ENCODE data around the gene TXNRD3.
"Not testable (repeated sequence)": the region's sequence is repeated elsewhere in the genome, so short reads cannot be mapped to it uniquely, and the experiment has no call there.

TXNRD3 gene

DNA sequence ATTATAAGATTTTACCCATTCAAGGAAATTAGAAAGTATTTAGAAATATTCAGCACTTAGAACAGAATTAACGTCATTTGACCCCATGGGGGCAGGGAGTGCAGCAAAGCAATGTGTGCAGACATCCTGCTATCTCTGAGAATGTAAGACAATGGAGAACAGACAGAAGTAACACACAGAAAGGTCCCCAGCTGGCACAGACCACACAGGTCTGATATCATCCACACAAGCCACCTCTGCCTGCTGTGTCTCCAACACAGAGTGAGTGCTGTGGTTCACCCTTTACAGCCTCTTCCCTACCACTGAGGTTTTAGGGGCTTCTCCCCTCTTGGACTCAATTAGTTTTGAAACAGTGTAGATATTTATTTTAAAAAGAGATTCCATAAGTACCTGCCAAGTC lies 16.1 kb downstream of the TXNRD3 start:
- no peak for DNase-seq

DNA sequence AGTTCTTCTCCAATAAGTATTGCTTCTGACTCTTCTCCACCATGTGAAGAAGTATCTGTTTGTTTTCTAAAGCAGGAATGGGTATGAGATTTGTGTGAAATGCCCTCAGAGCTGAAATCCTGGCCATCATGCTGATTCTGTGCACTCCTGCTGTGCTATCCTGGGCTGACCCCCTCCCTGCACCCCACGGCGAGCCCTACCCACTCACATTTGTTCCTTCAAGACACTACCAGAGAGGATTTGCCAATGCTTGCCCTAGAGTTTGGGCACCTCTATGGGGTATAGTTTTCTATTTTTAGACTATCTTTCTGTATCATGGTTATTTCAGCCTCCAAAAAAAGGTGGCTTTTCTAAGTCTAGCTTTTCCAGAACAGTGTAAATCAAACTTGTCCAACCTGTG lies 18.5 kb downstream of the TXNRD3 start:
- no peak for DNase-seq

DNA sequence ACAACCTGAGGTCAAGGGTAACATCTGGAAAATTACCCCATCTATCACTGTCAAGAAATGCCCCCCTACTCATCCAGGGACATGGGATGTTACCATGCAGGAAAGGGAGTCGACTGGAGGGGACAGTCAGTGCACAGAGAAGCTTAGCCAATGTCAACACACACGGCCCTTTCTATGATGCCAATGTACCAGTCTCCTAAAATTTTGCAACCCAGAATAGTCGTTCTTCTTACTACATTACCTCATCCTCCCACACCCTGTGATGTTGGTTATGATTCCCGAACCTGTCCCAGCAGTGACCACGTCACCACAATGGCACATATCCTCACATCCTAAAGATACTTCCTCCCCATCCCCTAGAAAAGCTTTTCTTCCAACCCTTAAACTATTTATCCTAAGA lies 20.1 kb downstream of the TXNRD3 start:
- no peak for DNase-seq

DNA sequence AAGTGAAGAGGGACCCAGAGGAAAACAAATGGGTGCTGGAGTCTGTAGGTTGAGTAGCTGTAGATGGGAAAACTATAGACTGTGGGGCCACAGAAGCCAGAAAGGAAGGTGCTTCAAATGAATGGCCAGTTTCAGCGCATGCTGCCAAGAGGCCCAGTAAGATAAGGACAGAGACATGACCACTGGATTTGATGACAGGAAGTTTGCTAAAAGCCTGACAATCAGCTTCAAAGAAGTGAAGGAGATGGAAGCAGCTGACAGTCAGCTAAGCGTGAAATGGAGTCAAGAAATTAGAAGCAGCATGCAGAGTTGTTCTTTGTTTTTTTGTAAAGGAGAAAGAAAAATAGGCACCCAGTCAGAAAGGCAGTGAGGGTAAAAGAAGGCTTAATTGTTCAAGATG lies 24.9 kb downstream of the TXNRD3 start:
- DNase-seq: no peak

DNA sequence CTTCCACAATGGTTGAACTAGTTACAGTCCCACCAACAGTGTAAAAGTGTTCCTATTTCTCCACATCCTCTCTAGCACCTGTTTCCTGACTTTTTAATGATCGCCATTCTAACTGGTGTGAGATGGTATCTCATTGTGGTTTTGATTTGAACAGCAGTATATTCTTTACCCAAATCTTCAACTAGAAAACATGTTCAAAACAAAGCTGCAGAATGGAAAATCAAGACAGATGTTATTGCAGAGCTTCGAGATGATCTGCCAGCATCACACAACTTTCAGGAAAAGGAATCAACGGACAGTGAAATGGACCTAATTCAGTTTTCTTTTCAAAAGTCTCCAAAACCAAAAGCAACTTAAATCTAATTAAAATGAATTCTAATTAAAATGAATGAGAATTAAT lies 29.2 kb downstream of the TXNRD3 start:
- not testable (repeated sequence) for DNase-seq

DNA sequence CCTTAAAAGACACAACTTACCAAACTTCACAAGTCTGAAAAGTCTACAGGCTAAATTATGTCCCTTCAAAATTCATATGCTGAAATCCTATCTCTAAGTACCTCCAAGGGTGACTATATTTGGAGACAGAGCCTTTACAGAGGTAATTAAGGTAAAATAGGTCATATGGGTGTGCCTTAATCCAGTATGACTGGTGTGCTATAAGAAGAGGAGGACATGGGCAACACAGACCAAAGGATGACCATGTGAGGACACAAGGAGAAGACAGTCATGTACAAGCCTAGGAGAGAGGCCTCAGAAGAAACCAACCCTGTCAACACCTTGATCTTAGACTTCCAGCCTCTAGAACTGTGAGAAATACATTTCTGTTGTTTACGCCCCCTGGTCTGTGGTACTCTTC lies 32.2 kb downstream of the TXNRD3 start:
- DNase-seq: no peak

DNA sequence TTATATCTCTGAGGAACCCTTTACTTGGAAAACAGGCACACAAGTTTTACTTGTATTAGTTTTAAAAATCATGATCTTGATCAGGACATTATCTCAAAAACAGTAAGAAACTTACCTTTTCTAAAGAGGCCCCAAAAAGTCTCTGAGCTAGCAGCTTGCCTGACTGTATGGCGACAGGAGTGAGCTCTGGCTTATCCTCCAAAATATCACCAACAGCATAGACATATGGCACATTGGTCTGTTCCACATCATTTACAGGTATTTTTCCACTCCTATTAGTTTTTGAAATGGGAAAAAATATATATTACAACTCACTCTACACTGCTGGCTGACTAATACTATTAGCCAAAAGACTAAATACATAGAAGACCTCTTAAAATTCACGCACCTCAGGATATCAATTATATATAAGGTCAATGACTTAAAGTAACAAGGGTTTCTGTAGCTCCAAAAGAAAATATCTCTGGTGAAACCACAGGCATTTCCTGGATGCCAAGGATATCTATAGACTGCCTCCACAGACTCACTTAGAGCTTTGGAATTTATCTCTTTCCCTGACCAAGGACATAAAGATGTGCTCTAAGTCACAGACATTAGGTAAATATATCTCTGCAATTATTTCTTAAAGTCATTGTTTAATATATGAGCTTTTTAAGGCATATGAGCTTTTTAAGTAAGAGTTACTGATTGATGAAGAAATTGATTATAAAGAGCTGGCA lies 33.1 kb downstream of the TXNRD3 start:
- no peak for DNase-seq

DNA sequence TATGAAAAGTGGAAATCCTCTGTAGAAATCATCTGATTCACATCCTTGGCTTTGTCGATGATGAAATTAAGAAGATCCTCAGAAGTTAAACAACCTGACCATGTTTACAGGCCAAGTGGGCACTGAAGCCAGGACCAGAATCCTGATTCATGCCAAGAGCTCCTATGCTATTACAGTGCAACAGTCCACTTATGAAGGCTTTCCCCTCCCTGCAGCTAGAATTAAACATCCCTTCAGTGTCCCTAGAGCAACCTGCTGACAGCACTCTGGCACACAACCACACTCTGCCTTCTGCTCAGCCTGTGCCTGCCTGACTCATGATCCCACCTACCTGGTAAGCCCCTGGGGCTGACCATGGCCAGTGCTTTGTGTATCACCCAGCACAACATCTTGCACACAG lies 33.8 kb downstream of the TXNRD3 start:
- DNase-seq: no peak

DNA sequence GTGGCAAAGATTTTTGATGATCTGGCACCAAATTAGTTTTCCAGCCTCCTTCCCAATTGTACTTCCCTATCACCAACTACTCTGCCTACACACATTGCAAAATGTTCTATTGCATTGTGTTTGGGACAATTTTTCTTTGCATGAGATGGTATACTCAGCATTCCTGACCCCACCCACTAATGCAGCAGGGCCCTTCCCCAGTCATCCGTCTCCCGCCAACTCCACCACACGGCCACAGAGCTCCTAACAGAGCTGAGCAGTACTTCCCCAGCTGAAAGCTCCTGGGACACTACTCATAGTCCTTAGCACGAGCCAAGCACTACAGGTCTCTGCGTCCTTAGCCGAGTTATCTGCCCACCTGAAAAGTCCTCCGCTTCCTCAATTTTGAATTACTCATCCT lies 34.2 kb downstream of the TXNRD3 start:
- no peak for DNase-seq

DNA sequence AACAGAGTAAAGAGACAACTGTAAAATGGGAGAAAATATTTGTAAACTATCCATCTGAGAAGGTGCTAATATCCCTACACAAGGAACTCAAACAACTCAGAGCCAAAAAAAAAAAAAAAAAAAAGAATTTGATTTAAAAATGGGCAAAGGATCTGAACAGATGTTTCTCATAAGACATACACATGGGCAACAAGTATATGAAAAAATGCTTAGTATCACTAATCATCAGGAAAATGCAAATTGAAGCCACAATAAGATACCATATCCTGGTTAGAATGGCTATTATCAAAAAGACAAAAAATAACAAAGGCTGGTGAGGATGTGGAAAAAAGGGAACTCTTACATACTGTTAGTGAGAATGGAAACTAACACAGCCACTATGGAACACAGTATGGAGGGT lies 36.2 kb downstream of the TXNRD3 start:
- DNase-seq: no peak

DNA sequence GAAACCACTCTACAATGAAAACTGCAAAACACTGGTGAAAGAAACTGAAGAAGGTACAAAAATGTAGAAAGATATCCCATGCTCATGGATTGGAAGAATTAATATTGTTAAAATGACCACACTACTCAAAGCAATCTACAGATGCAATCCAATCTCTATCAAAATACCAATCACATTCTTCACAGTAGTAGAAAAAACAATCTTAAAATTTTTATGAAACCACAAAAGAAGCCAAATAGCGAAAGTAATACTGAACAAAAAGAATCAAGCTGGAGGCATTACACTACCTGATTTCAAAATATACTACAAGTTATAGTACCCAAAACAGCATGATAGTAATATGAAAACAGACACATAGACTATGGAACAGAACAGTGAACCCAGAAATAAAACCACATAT lies 36.9 kb downstream of the TXNRD3 start:
- DNase-seq: no peak

DNA sequence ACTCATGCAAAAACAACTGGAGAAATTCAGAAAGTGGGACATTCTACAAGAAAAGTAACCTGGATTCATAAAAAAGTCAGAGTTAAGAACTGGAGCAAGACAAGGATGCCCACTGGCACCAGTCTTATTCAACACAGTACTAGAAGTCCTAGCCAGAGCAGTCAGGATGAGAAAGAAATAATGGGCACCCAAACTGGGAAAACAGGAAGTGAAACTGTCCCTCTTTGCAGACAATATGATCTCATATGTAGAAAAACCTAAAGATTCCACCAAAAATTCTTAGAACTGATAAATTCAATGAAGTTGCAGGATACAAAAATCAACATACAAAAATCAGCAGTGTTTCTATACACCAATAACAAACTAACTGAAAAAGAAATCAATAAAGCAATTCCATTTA lies 37.4 kb downstream of the TXNRD3 start:
- no peak for DNase-seq

DNA sequence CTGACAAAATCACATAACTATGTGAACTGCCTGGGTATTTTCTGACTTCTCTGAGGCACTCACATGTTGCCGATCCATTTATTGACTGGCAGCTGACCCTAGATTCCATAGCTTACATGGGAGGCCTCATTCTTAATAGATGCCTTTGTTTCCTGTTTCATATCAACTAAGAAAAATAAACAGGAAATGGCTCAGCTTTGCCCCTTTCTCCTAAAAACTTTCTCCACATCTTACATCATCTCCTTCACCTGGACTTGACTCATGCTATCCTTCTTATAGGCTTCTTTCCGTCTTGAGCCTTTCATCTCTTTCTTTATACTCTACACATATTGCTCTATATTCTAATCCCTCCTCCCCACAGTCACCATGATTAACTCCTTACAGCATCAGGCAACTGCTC lies 38.0 kb downstream of the TXNRD3 start:
- DNase-seq: no peak

DNA sequence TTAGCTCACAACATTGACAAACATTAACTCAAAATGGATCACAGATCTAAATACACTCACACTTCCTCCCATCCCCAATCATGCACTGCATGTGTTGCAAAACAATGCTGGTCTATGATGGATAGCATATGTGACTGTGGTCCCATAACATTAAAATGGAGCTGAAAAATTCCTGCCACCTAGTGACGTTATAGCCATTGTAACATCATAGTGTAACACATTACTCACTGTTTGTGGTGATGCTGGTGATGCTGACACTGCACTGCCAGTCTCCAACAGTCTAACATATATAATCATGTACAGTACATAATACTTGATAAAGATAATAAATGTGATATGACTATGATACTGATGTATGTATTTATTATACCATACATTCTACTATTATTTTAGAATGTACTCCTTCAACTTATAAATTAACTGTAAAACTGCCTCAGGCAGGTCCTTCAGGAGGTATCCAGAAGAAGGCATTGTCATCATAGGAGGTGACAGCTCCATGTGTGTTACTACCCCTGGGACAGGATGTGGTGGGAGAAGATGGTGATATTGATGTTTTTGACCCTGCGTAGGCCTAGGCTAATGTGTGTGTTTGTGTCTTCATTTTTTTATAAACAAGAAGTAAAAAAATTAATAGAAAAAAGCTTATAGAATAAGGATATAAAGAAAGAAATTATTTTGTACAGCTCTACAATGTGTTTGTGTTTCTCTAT lies 41.3 kb downstream of the TXNRD3 start:
- DNase-seq: no peak

DNA sequence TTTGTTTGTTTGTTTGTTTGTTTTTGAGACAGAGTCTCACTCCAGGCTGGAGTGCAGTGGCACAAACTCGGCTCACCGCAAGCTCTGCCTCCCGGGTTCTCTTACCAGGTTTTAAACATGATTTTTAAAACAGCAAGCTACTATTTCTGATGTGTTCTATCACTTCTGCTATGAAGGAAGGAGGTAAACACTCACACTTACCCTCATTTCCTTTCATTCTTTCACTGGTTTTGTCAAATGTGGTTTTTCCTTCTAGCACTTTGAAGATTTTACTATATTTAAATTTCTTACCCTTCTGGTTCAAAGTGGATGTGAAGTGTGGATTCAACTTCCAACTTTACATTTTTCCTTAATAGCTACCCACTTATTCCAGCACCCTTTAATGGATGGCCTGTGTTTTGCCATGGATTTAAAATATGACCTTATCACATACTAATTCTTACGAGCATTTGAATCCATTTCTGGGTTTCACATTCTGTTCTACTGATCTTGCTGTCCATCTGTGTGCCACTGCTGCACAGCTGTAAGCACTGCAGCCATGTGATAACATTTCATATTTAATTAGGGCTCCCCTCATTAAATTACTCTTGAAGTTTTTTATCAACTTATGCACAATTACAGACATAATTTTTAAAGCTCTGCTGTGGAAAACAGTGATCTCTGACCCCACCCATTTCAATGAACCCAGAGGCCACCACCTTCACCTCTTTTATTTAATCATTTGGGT lies 42.3 kb downstream of the TXNRD3 start:
- no peak for DNase-seq

DNA sequence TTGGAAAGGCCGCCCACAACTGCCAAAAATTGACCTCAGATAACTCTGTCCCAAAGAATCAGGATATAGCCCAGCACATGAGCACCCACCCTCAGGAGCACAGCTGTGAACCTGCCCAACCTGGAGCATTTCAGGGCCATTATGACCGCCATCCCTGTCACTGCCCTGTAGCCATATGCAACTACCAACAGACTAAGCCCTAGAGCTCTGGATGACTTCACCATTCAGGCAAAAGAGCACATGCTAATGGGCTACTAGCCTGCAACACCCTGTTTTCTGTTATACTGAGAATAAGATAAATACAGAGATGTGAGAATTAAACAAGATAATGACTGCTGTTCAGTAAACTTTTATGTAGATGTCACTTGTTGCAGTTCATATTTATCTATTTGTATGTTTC lies 45.0 kb downstream of the TXNRD3 start:
- no peak for DNase-seq

DNA sequence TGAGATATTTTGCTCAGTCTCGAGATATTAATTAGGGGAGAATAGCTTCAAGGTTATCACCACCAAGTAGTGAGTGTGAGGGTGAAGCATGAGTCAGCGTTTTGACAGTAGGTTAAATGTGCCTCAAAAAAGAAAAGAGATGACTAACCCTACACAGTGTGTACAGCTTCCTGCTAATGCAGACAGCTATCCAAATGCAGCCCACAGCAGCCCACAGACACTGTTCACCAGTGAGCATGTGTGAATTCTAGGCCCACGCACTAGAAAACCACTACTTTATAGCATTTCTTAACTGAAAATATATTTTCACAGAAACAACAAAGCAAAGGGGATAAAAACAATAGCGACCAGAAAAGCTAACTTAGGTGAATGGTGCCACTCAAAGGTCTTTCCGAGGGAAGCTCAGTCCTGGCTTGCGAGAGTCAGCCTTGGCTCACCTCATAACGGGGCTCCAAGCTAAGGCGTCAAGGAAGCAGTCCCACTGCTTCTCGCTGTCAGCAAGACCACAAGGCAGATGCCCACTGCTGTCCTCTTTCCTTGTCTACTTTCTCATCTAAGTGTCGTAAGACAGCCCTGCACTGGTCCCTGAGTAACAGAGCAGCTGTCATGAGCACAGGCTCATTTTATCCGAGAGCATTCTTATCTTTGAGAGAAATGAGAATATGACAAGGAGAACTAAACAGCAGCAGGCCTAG lies 47.6 kb downstream of the TXNRD3 start:
- no peak for DNase-seq

DNA sequence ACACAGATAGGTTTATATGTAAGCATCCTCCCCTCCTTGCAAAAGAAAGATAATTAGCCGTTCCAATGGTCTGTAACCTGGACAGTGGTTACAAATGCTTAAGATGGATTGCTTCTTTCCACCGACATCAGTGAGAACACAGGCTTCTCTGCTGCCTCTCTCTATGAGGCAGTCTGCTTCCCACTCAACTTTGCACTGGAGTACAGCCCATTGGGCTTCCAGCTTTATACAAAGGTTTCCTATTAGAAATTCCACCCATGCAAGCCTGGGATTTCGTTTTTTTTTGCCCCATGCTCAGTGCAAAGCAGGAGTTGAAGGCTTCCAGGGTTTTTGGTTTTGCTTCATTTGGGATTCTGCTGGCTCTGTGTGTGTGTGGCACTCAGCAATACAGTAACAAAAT lies 48.9 kb downstream of the TXNRD3 start:
- no peak for DNase-seq

DNA sequence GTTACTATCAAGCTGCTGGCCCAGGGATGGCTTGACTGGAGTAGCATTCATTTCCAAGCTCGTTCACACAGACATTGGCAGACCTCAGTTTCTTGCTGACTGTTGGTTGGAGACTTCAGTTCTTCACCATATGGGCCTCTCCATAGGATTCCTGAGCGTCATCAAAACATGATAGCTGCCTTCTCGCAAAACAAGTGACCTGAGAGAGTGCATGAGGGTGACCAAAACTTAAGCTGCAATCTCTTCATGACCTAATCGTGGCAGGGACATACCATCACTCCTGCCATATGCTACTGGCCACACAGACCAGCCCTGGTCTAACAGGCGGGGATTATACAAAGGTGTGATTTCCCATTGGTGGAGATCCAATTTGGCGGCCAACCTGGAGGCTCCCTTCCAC lies 50.2 kb downstream of the TXNRD3 start:
- DNase-seq: no peak

DNA sequence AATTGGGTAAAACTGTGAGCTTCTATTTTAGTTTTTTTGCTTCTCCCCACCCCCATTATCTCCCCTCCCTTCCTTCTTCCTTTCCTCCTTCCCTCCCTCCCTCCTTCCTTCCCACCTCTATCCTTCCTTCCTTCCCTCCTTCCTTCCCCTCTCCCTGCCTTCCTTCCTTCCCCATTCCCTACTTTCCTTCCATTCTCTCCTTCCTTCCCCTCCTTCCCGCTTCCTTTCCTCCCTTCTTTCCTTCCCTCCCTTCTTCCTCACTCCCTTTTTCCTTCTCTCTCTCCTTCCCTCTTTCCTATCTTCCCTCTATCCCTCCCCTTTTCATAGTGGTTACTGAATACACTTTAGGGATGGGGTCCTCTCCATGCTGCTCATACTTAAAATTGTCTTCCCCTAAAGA lies 55.8 kb downstream of the TXNRD3 start:
- DNase-seq: no peak

DNA sequence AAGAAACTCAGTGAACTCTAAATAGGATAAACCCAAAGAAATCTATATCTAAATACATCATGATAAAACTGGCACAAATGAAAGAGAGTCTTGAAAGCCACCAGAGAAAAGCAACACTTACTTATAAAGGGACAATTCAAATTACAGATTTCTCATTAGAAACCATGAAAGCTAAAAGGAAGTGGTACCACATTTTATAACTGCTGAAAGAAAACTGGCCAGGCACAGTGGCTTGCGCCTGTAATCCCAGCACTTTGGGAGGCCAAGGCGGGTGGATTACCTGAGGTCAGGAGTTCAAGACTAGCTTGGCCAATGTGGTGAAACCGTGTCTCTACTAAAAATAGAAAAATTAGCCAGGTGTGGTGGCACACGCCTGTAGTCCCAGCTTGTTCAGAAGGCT lies 59.4 kb downstream of the TXNRD3 start:
- DNase-seq: not testable (repeated sequence)

DNA sequence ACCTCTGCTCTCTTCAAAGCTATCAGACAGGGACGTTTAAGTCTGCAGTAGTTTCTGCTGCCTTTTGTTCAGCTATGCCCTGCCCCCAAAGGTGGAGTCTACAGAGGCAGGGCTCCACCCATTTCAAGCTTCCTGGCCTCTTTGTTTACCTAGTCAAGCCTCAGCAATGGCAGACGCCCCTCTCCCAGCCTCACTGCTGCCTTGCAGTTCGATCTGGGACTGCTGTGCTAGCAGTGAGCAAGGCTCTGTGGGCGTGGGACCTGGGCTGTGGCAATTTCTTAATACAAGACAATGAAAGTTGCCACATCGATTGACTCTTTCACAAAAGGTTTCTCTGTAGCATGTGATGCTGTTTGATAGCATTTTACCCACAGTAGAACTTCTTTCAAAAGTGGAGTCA lies 63.4 kb downstream of the TXNRD3 start:
- DNase-seq: not testable (repeated sequence)

DNA sequence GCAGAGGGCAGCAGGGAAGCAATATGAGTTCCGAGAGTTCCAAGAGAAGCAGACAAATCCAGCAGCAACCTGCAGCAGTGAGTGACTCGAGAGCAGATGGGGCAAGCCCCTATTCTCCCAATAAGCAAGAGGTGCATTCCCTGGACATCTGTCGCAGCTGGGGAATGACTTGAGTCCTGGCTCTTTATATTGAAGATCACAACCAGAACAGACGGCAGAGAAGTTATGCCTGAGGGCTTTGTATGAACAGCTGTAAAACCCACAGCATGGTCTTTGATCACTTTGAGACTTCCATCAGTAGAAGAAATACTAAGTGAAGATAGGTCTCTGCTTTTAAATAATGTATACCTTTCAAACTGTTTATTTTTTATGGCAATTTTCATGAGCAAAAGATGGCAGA lies 72.6 kb downstream of the TXNRD3 start:
- DNase-seq: no peak

DNA sequence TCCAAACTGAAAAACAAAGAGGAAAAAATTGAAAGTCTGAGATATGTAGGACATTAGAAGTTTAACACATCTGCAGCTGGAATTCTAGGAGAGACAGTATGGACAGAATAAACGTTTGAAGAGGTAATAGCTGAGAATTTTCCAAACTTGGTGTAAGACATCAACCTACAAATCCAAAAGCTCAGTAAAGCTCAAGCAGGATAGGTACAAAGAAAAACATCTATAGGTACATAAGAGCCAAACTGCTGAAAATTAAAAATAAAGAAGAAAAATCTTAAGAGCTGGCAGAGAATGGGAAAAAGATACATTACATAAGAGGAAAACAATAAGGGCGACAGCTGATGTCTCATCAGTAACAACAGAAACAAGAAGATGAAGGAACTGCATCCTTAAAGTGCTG lies 73.4 kb downstream of the TXNRD3 start:
- DNase-seq: no peak
